ENCODE results near the gene UGGT2.

GRCh38 chr13:96002322-96003131 lies 50.7 kb downstream of the UGGT2 start:
- TF ChIP-seq TCF7L2 (IDR thresholded peaks at IDR 0.05; ENCODE audit: low read depth, low read length) (no peak), POLR2A (IDR thresholded peaks at IDR 0.05; ENCODE audit: insufficient read depth in 1 of 2, low read depth in 2 of 2, low read length in 2 of 2) (no peak)
